ENCODE measurements around the gene SH2D3C.
A peak's percentile ranks its signal among the peaks of the same experiment; 100 is the strongest.

SH2D3C gene

GRCh38 chr9:127753148-127753547 lies 25.3 kb downstream of the SH2D3C start:
- DNase-seq: no peak
- intact Hi-C loops (cut with DNase I): no loop called here

GRCh38 chr9:127751269-127752054 lies 27.0 kb downstream of the SH2D3C start:
- no peak for DNase-seq
- intact Hi-C loops (cut with DNase I): no loop called here

- DNase-seq: no peak
- intact Hi-C loops (cut with DNase I): no loop called here
Measured at GRCh38 chr9:127749090-127749787, 29.2 kb downstream of the SH2D3C start.

GRCh38 chr9:127746959-127747569 lies 31.4 kb downstream of the SH2D3C start:
- intact Hi-C loops (cut with DNase I): no loop called here
- DNase-seq: no peak

DNA sequence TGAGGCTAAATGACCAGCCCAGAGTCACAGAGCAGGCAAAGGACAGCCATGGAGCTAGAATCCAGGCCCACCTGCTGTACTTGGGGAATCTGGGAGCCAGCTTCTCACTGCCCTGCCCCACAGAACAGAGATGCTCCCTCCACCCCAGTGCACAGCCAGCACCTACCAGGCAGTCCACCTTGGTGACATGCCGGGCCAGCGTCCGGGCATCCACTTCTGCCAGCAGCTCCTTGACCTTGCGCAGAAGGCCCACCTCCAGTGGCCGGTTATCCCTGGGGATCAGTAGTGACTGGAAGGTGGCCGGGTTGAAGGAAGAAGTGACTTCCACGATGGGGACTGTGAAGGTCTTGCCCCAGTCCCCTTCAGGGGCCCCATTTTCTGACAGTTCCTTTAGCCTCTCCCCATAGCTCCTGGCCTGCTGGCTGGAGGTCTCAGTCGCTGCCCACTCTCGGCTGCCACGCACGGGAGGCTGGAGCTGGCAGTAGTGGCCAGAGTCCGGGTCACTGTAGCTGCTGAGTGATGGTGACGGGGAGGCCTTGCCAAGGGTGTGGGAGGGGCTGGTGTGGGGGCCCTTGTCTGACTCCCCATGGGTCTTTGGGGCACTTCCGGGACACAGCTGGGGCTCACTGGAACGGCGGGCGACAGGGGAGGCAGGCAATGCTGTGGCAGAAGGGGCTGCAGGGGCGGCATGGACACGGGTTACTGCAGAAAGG lies 33.9 kb downstream of the SH2D3C start:
- intact Hi-C loops (cut with DNase I): no loop called here
- DNase-seq: no peak

DNA sequence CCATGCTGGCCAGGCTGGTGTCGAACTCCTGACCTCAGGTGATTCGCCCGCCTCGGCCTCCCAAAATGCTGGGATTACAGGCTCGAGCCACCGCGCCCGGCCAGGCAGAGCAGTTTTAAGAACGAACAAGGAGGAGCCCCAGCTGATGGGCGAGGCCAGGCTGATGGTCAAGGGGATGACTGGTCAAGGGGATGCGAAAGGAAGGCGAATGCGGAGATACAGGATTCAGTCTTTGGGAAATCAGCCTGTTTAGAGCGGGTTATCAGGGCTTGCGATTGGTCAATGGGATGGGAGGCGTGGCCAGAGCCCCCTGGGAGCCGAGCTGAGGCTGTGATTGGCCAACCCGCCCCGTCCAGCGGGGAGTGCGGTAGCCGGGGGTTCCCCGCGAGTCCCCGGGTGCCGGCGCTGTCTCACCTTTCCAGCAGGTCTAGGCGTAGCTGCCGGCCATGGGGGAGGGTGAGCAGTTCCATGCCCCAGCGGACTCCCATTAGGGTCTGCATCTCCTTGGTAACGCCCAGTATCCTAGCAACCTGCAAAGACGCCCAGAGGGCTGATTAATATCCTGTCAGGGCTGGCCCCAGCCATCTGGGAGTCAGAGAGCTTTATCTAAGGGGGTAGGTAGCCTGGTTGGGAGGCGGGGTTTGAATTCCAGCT lies 35.9 kb downstream of the SH2D3C start:
- intact Hi-C loops (cut with DNase I): no loop called here
- DNase-seq: peak in 4 of 10 donors; percentile 22 to 86 (median 48)

- intact Hi-C loops (cut with DNase I): no loop called here
- peak; percentile 53 to 95 (median 83) for DNase-seq
Measured at GRCh38 chr9:127741831-127742434, 36.5 kb downstream of the SH2D3C start.

GRCh38 chr9:127739614-127740330 lies 38.7 kb downstream of the SH2D3C start:
- intact Hi-C loops (cut with DNase I): loop anchor here (5.0 kb wide), 1 partner anchor 183 kb away; no protein-coding TSS in a partner anchor
- DNase-seq: no peak

DNA sequence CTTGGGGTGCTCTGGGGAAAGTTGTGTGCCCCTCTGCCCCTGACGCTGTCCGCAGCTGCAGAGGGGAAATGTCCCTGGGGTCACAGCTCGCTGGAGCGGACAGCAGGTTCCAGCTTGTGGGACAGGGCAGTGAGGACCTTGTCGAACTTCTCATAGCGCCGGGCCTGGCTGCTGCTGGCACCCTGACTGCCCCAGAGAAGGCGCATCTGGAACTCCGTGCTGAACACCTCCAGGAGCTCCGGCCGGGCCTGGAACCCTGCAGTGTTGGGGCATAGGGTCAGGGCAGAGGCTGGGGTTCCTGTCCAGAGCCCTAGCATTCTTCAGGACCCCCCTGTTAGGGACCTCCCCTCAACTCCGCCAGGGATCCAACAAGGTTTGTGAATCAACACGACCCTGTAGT lies 39.8 kb downstream of the SH2D3C start:
- intact Hi-C loops (cut with DNase I): loop anchor here (5.0 kb wide), 1 partner anchor 184 kb away; no protein-coding TSS in a partner anchor
- DNase-seq: no peak

DNA sequence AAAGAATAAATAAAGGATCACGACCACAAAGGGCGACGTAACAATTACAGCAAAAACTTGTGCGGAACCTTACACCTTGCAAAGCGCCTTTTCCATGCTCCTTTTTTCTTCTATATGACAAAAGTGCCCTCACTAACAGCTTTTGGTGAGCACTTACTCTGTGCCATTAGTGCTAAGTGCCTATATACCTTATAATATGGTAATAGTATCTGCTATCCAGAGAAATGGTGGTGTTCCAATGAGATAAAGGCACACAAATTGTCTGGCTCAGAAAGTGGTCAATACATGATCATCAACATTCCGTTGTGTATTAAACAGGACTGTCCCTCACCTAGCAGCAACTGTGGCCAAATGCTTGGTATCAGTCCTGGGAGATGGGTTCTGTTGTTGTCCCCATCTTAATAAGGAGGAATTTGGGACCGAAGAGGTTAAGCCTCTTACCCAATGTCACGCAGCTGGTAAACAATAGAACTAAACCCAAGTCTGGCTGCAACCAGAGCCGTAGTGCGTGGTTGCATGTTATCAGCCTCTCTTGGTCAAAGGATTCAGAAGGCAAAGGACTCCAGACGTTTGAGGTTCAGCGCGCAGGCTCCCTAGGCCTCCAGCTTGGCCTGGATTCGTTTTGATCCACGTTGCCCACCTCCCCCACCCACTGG lies 42.8 kb downstream of the SH2D3C start:
- no peak for DNase-seq
- intact Hi-C loops (cut with DNase I): loop anchor here (1.0 to 5.0 kb wide), 3 partner anchors 50 to 187 kb away; no protein-coding TSS in a partner anchor

- intact Hi-C loops (cut with DNase I): loop anchor here (1.0 to 5.0 kb wide), 4 partner anchors 50 to 187 kb away; partner anchors contain the start of gene STXBP1
- DNase-seq: peak; percentile 96 to 100 (median 98)
Measured at GRCh38 chr9:127734747-127735529, 43.5 kb downstream of the SH2D3C start, which contains the start of gene TOR2A. TSS of gene TOR2A (minus strand) at chr9:127735294. CDS start at chr9:127735270, 24 bp downstream.

- intact Hi-C loops (cut with DNase I): loop anchor here (5.0 kb wide), 1 partner anchor 122 kb away; the partner anchor contains the start of gene STXBP1
- peak in 3 of 10 donors; percentile 83 to 89 (median 87) for DNase-seq
Measured at GRCh38 chr9:127734247-127734746, 44.2 kb downstream of the SH2D3C start.

DNA sequence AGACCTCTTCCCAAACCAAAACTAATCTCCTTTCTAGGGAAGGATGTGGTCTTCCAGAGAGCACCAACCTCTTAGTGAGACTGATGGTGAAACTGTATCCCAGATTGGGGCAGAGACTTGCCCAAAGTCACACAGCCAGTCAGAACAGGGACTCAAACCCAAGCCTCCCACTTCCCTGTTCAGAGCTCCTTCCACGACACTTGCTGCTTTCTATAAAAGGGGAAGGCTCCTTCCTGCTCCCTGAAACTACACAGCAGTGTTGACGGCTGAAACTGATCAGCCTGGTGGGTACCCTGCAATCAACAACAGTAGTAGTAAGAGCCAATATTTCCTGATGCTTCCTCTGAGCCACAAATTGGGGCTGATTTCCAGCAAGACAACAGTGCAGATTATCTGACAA lies 44.9 kb downstream of the SH2D3C start:
- intact Hi-C loops (cut with DNase I): loop anchor here (5.0 kb wide), 1 partner anchor 121 kb away; the partner anchor contains the start of gene STXBP1
- DNase-seq: no peak

- intact Hi-C loops (cut with DNase I): loop anchor here (5.0 kb wide), 1 partner anchor 120 kb away; the partner anchor contains the start of gene STXBP1
- DNase-seq: no peak
Measured at GRCh38 chr9:127732444-127732843, 46.0 kb downstream of the SH2D3C start.

DNA sequence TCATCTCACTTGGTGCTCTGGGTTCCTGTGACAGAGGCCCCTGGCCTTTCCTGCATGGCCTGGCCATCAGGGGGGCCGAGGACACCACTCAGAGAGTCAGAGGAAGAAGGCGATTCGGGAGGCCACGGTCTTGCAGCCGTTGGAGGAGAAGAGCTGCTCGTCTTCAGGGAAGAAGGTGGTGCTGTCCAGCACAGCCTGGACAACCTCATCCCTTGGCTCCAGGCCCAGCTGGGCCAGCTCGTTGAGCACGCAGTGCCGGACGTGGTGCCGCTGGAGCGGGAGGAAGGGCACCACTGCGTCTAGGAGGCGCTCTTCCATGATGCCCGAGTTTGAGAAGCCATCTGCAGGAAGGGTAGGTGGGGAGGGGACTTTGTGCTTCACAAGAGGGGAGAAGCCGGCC lies 46.5 kb downstream of the SH2D3C start:
- intact Hi-C loops (cut with DNase I): loop anchor here (5.0 kb wide), 1 partner anchor 120 kb away; the partner anchor contains the start of gene STXBP1
- DNase-seq: no peak

DNA sequence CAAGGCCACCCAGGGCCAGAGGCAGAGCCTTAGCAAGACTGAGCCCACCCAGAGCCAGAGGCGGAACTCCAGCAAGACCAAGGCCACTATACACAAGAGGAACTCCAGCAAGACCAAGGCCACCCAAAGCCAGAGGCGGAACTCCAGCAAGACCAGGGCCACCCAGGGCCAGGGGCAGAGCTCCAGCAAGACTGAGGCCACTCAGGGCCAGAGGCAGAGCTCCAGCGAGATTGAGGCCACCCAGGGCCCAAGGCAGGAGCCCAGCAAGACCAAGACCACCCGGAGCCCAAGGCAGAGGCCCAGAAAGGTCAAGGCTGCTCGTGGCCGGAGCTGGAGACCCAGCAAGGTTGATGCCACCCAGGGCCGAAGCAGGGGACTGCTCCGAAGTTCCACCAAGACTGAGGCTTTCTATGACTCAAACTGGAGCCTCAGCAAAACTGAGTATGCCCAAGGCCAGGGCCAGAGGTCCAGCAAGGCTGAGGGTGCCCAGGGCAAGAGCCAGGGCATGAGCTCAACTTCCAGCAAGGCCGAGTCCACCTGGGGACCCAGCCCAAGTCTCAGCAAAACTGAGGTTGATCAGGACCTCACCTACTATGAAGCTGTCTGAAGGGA lies 47.6 kb downstream of the SH2D3C start:
- DNase-seq: no peak

More for the DNA sequence above, 47.6 kb downstream of the SH2D3C start:
- intact Hi-C loops (cut with DNase I): loop anchor here (5.0 kb wide), 1 partner anchor 119 kb away; the partner anchor contains the start of gene STXBP1

Measured in posterior cingulate gyrus (tissue), 11 donors.